Muscle layer of colon (tissue), 2 donors: Measurements from ENCODE around the gene GABRG2.
"Not testable (repeated sequence)": the region's sequence is repeated elsewhere in the genome, so short reads cannot be mapped to it uniquely, and the experiment has no call there.

Experiments
- H3K27ac ChIP-seq: one replicate; pipeline ENCODE4 v1.7.0; 2013; ENCODE audit warnings: low read depth, mild to moderate bottlenecking, low read length, moderate library complexity
- H3K27me3 ChIP-seq, 2 donors: one replicate each; pipeline ENCODE4 v1.7.0; 2013; ENCODE audit warnings: low read length in 2 of 2, mild to moderate bottlenecking in 2 of 2; ENCODE audit not compliant: insufficient read depth in 2 of 2, control insufficient read depth in 1 of 2
- H3K36me3 ChIP-seq: one replicate; pipeline ENCODE4 v1.7.0; 2013; ENCODE audit warnings: mild to moderate bottlenecking, low read length; ENCODE audit not compliant: insufficient read depth
- H3K4me1 ChIP-seq: one replicate; pipeline ENCODE4 v1.7.0; 2013; ENCODE audit warnings: mild to moderate bottlenecking, low read length; ENCODE audit not compliant: insufficient read depth
- H3K4me3 ChIP-seq, 2 donors: one replicate each; pipeline ENCODE4 v1.7.0; 2013; ENCODE audit warnings: low read length in 2 of 2, low read depth in 1 of 2, mild to moderate bottlenecking in 1 of 2, moderate library complexity in 1 of 2
- H3K9ac ChIP-seq: one replicate; pipeline ENCODE4 v1.7.0; 2013; ENCODE audit warnings: low read length
- H3K9me3 ChIP-seq: one replicate; pipeline ENCODE4 v1.7.0; 2013; ENCODE audit warnings: mild to moderate bottlenecking, low read length
- donor health status: abdominal sarcoma.
- donor health status: Adenocarcinoma of cecum.

Gene GABRG2

GRCh38 chr5:162067655-162068411 lies at the start of gene GABRG2:
GABRG2 (plus strand) TSS chr5:162067773; CDS start chr5:162068000, 227 bp downstream.
- Histone ChIP-seq H3K27me3 (peaks cover 4 to 6% of the 10 kb centered on the region in 2 donors), H3K9me3 (no peaks in the 10 kb centered on the region), H3K4me1 (no peaks in the 10 kb centered on the region), H3K36me3 (no peaks in the 10 kb centered on the region), H3K4me3 (no peak within 1 kb of the TSS), H3K9ac (no peak within 1 kb of the TSS), H3K27ac (no peak within 1 kb of the TSS)

- Histone ChIP-seq H3K4me1 (no peaks in the 10 kb centered on the region), H3K9me3 (no peaks in the 10 kb centered on the region), H3K27me3 (no peaks in the 10 kb centered on the region), H3K27ac (no peak overlapping the region), H3K36me3 (no peaks in the 10 kb centered on the region), H3K9ac (no peak overlapping the region), H3K4me3 (no peak overlapping the region)
Observed at GRCh38 chr5:162025312-162025711, 42.3 kb upstream of the GABRG2 start.

- Histone ChIP-seq H3K27me3 (no peaks in the 10 kb centered on the region), H3K27ac (no peak overlapping the region), H3K36me3 (no peaks in the 10 kb centered on the region), H3K4me3 (no peak overlapping the region), H3K9me3 (no peaks in the 10 kb centered on the region), H3K4me1 (no peaks in the 10 kb centered on the region), H3K9ac (no peak overlapping the region)
Observed at GRCh38 chr5:162026803-162027202, 40.8 kb upstream of the GABRG2 start.

- no peak overlapping the region for H3K4me3 ChIP-seq
- no peaks in the 10 kb centered on the region for H3K27me3 ChIP-seq
- no peaks in the 10 kb centered on the region for H3K4me1 ChIP-seq
- H3K36me3 ChIP-seq = no peaks in the 10 kb centered on the region
- H3K9ac ChIP-seq = no peak overlapping the region
- no peak overlapping the region for H3K27ac ChIP-seq
- no peaks in the 10 kb centered on the region for H3K9me3 ChIP-seq
Observed at GRCh38 chr5:162037431-162037830, 30.1 kb upstream of the GABRG2 start.

GRCh38 chr5:162047279-162047678 lies 20.3 kb upstream of the GABRG2 start:
- no peaks in the 10 kb centered on the region for H3K9me3 ChIP-seq

GRCh38 chr5:162052676-162053075 lies 14.9 kb upstream of the GABRG2 start:
- Histone ChIP-seq H3K27ac (no peak overlapping the region), H3K36me3 (no peaks in the 10 kb centered on the region), H3K27me3 (no peaks in the 10 kb centered on the region), H3K4me3 (no peak overlapping the region), H3K9me3 (no peaks in the 10 kb centered on the region), H3K4me1 (no peaks in the 10 kb centered on the region), H3K9ac (no peak overlapping the region)

More at GRCh38 chr5:162047279-162047678, 20.3 kb upstream of the GABRG2 start:
- no peak overlapping the region for H3K27ac ChIP-seq
- H3K4me1 ChIP-seq = no peaks in the 10 kb centered on the region
- H3K9ac ChIP-seq = no peak overlapping the region
- no peak overlapping the region for H3K4me3 ChIP-seq
- H3K27me3 ChIP-seq = no peaks in the 10 kb centered on the region
- no peaks in the 10 kb centered on the region for H3K36me3 ChIP-seq

GRCh38 chr5:162055095-162055494 lies 12.5 kb upstream of the GABRG2 start:
- not testable (repeated sequence) for H3K27ac ChIP-seq, H3K4me3 ChIP-seq

GRCh38 chr5:162067162-162067561 lies 411 bp upstream of the GABRG2 start:
- Histone ChIP-seq H3K27me3 (peaks cover 4 to 6% of the 10 kb centered on the region in 2 donors), H3K4me1 (no peaks in the 10 kb centered on the region), H3K9ac (no peak overlapping the region), H3K4me3 (no peak overlapping the region), H3K36me3 (no peaks in the 10 kb centered on the region), H3K27ac (no peak overlapping the region), H3K9me3 (no peaks in the 10 kb centered on the region)

More at GRCh38 chr5:162055095-162055494, 12.5 kb upstream of the GABRG2 start:
- H3K36me3 ChIP-seq, H3K27me3 ChIP-seq, H3K9ac ChIP-seq, H3K4me1 ChIP-seq, H3K9me3 ChIP-seq: not testable (repeated sequence)

- H3K27ac ChIP-seq = no peak overlapping the region
- no peaks in the 10 kb centered on the region for H3K4me1 ChIP-seq
- H3K9me3 ChIP-seq = no peaks in the 10 kb centered on the region
- no peak overlapping the region for H3K4me3 ChIP-seq
- H3K27me3 ChIP-seq = peaks cover 4 to 6% of the 10 kb centered on the region in 2 donors
- H3K9ac ChIP-seq = no peak overlapping the region
- H3K36me3 ChIP-seq = no peaks in the 10 kb centered on the region
Observed at GRCh38 chr5:162068412-162068811, 839 bp downstream of the GABRG2 start.

- Histone ChIP-seq H3K9me3 (no peaks in the 10 kb centered on the region), H3K36me3 (no peaks in the 10 kb centered on the region), H3K4me1 (no peaks in the 10 kb centered on the region), H3K4me3 (no peak overlapping the region), H3K27me3 (peaks cover 4 to 6% of the 10 kb centered on the region in 2 donors), H3K27ac (no peak overlapping the region), H3K9ac (no peak overlapping the region)
Observed at GRCh38 chr5:162068936-162069335, 1.4 kb downstream of the GABRG2 start.

GRCh38 chr5:162078805-162079204 lies 11.2 kb downstream of the GABRG2 start:
- Histone ChIP-seq H3K4me1 (no peaks in the 10 kb centered on the region), H3K9ac (no peak overlapping the region), H3K36me3 (no peaks in the 10 kb centered on the region), H3K9me3 (no peaks in the 10 kb centered on the region), H3K27ac (no peak overlapping the region), H3K27me3 (no peaks in the 10 kb centered on the region), H3K4me3 (no peak overlapping the region)

- Histone ChIP-seq H3K4me1 (no peaks in the 10 kb centered on the region), H3K27me3 (no peaks in the 10 kb centered on the region), H3K36me3 (no peaks in the 10 kb centered on the region), H3K9ac (no peak overlapping the region), H3K4me3 (no peak overlapping the region), H3K9me3 (no peaks in the 10 kb centered on the region), H3K27ac (no peak overlapping the region)
Observed at GRCh38 chr5:162091336-162091735, 23.8 kb downstream of the GABRG2 start.
